Breast epithelium (tissue), 3 donors: Measurements from ENCODE around the gene RAD50.

ENCODE experiments used
- CTCF ChIP-seq, 3 donors: fragments of 450-650 bp; IDR thresholded peaks; one replicate each; pipeline ENCODE4 v1.5.1; 2016 to 2017; ENCODE audit warnings: antibody characterized with exemption in 3 of 3, mild to moderate bottlenecking in 3 of 3, moderate library complexity in 3 of 3
- POLR2A ChIP-seq: fragments of 450-650 bp; IDR thresholded peaks from one replicate; pipeline ENCODE4 v1.6.1; 2016; ENCODE audit warnings: antibody characterized with exemption, mild to moderate bottlenecking, moderate library complexity

- TF ChIP-seq CTCF (IDR thresholded peaks at IDR 0.05) (no peak), POLR2A (no peak)
Measured at GRCh38 chr5:132540149-132540548, 16.6 kb upstream of the RAD50 start.
